ENCODE data around the gene ABI3.
"Not testable (repeated sequence)": the region's sequence is repeated elsewhere in the genome, so short reads cannot be mapped to it uniquely, and the experiment has no call there.

Gene ABI3

GRCh38 chr17:49210158-49211029 lies at the start of gene ABI3, which contains the start of gene GNGT2:
ABI3 (plus strand) TSS chr17:49210707; CDS start chr17:49210725, 18 bp downstream.
GNGT2 (minus strand) TSS chr17:49210574; CDS start chr17:49207422, 3,152 bp downstream.
- no peak for DNase-seq

GRCh38 chr17:49162866-49163265 lies 47.6 kb upstream of the ABI3 start:
- no peak for DNase-seq

GRCh38 chr17:49165143-49165542 lies 45.4 kb upstream of the ABI3 start:
- DNase-seq = no peak

GRCh38 chr17:49168706-49169105 lies 41.8 kb upstream of the ABI3 start:
- no peak for DNase-seq

- no peak for DNase-seq
Observed at GRCh38 chr17:49170216-49170615, 40.3 kb upstream of the ABI3 start.

GRCh38 chr17:49170711-49171110 lies 39.8 kb upstream of the ABI3 start:
- DNase-seq = not testable (repeated sequence)

GRCh38 chr17:49175978-49176377 lies 34.5 kb upstream of the ABI3 start:
- not testable (repeated sequence) for DNase-seq

- no peak for DNase-seq
Observed at GRCh38 chr17:49180303-49180702, 30.2 kb upstream of the ABI3 start.

- DNase-seq = no peak
Observed at GRCh38 chr17:49180998-49181635, 29.4 kb upstream of the ABI3 start.

- no peak for DNase-seq
Observed at GRCh38 chr17:49183341-49183740, 27.2 kb upstream of the ABI3 start.

- no peak for DNase-seq
Observed at GRCh38 chr17:49183801-49184200, 26.7 kb upstream of the ABI3 start.

- not testable (repeated sequence) for DNase-seq
Observed at GRCh38 chr17:49184522-49184921, 26.0 kb upstream of the ABI3 start.

GRCh38 chr17:49185381-49185780 lies 25.1 kb upstream of the ABI3 start:
- not testable (repeated sequence) for DNase-seq

GRCh38 chr17:49187301-49187700 lies 23.2 kb upstream of the ABI3 start:
- no peak for DNase-seq

- DNase-seq = no peak
Observed at GRCh38 chr17:49190932-49191331, 19.6 kb upstream of the ABI3 start.

GRCh38 chr17:49191409-49191916 lies 19.0 kb upstream of the ABI3 start:
- DNase-seq = no peak

- peak; percentile 94 for DNase-seq
Observed at GRCh38 chr17:49191917-49192741, 18.4 kb upstream of the ABI3 start.

- DNase-seq = peak; percentile 70
Observed at GRCh38 chr17:49193513-49194296, 16.8 kb upstream of the ABI3 start.

GRCh38 chr17:49194297-49194607 lies 16.3 kb upstream of the ABI3 start:
- DNase-seq = no peak

GRCh38 chr17:49195751-49196150 lies 14.8 kb upstream of the ABI3 start:
- DNase-seq = no peak

GRCh38 chr17:49196520-49196919 lies 14.0 kb upstream of the ABI3 start:
- DNase-seq = no peak

GRCh38 chr17:49197346-49197998 lies 13.0 kb upstream of the ABI3 start:
- no peak for DNase-seq
